ENCODE data around the gene GNB1. TPM values are rescaled to one million over a fixed set of nuclear protein-coding genes. Genes with fewer than 3 reads are reported as not detected.

The GNB1 gene
- total and polyA plus RNA-seq, 9 of the 15 experiments (the other 6 are each of a cell fraction or from before 2014, with no cell fraction given), result 34.3 to 388 (median 114) TPM

DNA sequence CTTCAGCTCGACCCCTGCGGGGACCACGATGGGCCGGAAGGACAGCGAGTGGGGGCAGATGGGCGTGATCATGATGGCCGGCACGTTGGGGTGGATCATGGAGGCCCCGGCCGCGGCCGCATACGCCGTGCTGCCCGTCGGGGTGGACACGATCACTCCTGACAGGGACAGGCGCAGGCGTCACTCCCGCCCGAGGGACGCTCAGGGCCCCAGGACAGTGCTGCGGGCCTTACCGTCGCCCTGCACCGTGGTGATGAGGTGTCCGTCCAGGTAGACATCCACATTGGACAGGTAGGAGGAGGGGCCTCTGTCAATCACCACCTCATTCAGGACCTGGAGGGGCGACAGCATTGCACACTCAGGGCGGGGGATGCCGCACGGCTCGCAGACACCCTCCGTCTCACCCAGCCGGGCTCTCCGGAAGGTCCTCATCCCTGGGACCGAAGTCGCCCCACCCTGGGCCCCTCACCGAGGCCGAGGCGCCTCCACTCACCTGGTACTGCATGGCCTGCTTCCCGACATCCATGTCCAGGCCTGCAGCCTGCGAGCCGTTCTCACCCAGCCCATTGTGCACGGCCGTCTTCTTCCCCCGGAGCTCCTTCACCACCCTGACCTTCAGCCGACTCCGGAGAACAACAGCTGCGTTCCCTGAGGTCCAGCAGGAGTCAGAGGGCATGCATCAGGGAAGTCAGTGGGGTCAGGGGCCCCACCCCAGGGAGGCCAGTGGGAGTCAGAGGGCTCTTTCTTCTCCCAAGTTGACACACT lies 136.7 kb downstream of the GNB1 start (continued):
- TF ChIP-seq, protein P1, sequence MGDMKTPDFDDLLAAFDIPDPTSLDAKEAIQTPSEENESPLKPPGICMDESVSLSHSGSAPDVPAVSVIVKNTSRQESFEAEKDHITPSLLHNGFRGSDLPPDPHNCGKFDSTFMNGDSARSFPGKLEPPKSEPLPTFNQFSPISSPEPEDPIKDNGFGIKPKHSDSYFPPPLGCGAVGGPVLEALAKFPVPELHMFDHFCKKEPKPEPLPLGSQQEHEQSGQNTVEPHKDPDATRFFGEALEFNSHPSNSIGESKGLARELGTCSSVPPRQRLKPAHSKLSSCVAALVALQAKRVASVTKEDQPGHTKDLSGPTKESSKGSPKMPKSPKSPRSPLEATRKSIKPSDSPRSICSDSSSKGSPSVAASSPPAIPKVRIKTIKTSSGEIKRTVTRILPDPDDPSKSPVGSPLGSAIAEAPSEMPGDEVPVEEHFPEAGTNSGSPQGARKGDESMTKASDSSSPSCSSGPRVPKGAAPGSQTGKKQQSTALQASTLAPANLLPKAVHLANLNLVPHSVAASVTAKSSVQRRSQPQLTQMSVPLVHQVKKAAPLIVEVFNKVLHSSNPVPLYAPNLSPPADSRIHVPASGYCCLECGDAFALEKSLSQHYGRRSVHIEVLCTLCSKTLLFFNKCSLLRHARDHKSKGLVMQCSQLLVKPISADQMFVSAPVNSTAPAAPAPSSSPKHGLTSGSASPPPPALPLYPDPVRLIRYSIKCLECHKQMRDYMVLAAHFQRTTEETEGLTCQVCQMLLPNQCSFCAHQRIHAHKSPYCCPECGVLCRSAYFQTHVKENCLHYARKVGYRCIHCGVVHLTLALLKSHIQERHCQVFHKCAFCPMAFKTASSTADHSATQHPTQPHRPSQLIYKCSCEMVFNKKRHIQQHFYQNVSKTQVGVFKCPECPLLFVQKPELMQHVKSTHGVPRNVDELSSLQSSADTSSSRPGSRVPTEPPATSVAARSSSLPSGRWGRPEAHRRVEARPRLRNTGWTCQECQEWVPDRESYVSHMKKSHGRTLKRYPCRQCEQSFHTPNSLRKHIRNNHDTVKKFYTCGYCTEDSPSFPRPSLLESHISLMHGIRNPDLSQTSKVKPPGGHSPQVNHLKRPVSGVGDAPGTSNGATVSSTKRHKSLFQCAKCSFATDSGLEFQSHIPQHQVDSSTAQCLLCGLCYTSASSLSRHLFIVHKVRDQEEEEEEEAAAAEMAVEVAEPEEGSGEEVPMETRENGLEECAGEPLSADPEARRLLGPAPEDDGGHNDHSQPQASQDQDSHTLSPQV (IDR thresholded peaks at IDR 0.05), result no peak
- no peak for TF ChIP-seq MED1 (CRISPR knock-in tag; IDR thresholded peaks at IDR 0.05; ENCODE audit: borderline replicate concordance)
- TF ChIP-seq RBM39 (optimal IDR thresholded peaks at IDR 0.05; ENCODE audit: low read depth, low read length), result no peak
- TF ChIP-seq FOS (IDR thresholded peaks at IDR 0.05; ENCODE audit: extremely low read depth, insufficient read length), result no peak
- TF ChIP-seq, protein P2, sequence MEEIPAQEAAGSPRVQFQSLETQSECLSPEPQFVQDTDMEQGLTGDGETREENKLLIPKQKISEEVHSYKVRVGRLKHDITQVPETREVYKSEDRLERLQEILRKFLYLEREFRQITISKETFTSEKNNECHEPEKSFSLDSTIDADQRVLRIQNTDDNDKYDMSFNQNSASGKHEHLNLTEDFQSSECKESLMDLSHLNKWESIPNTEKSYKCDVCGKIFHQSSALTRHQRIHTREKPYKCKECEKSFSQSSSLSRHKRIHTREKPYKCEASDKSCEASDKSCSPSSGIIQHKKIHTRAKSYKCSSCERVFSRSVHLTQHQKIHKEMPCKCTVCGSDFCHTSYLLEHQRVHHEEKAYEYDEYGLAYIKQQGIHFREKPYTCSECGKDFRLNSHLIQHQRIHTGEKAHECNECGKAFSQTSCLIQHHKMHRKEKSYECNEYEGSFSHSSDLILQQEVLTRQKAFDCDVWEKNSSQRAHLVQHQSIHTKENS (CRISPR knock-in tag; IDR thresholded peaks at IDR 0.05), result no peak
- peak; percentile 12 for TF ChIP-seq CCNT2 (IDR thresholded peaks at IDR 0.05; ENCODE audit: borderline replicate concordance, extremely low read depth, insufficient read length, low read depth, low read length)
- TF ChIP-seq HOXB6 (CRISPR knock-in tag; IDR thresholded peaks at IDR 0.05; ENCODE audit: borderline replicate concordance), result no peak
- TF ChIP-seq ZFX (CRISPR knock-in tag; IDR thresholded peaks at IDR 0.05), result 0 out of 2 replicates have a peak, but pooled peaks have one; percentile 15
- no peak for TF ChIP-seq CHD4 (IDR thresholded peaks at IDR 0.05; ENCODE audit: insufficient read depth, insufficient replicate concordance, low read depth, low read length, poor library complexity, severe bottlenecking)
- no peak for TF ChIP-seq ZSCAN29 (IDR thresholded peaks at IDR 0.05)
- no peak for TF ChIP-seq NFE2L1 (tag; IDR thresholded peaks at IDR 0.05; ENCODE audit: borderline replicate concordance, low read depth)
- TF ChIP-seq CBX2 (IDR thresholded peaks at IDR 0.05; ENCODE audit: insufficient read depth, low read length, poor library complexity, severe bottlenecking), result no peak
- no peak for TF ChIP-seq HDAC3 (IDR thresholded peaks at IDR 0.05; ENCODE audit: borderline replicate concordance, partially characterized antibody)
- no peak for TF ChIP-seq NR4A1 (CRISPR knock-in tag; IDR thresholded peaks at IDR 0.05)
- TF ChIP-seq NR4A1 (tag; IDR thresholded peaks at IDR 0.05), result no peak
- TF ChIP-seq CHD1 (IDR thresholded peaks at IDR 0.05; ENCODE audit: low read length), result no peak
- TF ChIP-seq TFAM (CRISPR knock-in tag; conservative IDR thresholded peaks at IDR 0.05), result no peak
- TF ChIP-seq TAF1 (IDR thresholded peaks at IDR 0.05; ENCODE audit: control insufficient read depth, extremely low read depth, insufficient read depth, low read length, severe bottlenecking), result no peak
- no peak for TF ChIP-seq KLF6 (CRISPR knock-in tag; IDR thresholded peaks at IDR 0.05; ENCODE audit: borderline replicate concordance)
- no peak for TF ChIP-seq ELF1 (tag; IDR thresholded peaks at IDR 0.05)
- TF ChIP-seq ILF3 (IDR thresholded peaks at IDR 0.05; ENCODE audit: borderline replicate concordance), result no peak
